IPS-20b (cell line): Measurements from ENCODE around the gene ERI3.

Experiments
- H3K27ac ChIP-seq: one replicate; pipeline ENCODE4 v1.5.1; 2013; ENCODE audit warnings: low read length
- H3K27me3 ChIP-seq: 2 replicates; pipeline ENCODE4 v1.6.1; 2013; ENCODE audit warnings: mild to moderate bottlenecking, low read length, inconsistent platforms; ENCODE audit not compliant: insufficient read depth
- H3K36me3 ChIP-seq: 2 replicates; pipeline ENCODE4 v1.6.1; 2013; ENCODE audit warnings: low read depth, mild to moderate bottlenecking, inconsistent platforms, low read length, moderate library complexity; ENCODE audit not compliant: insufficient read depth
- H3K4me1 ChIP-seq: 2 replicates; pipeline ENCODE4 v1.6.1; 2013; ENCODE audit warnings: mild to moderate bottlenecking, control low read depth, inconsistent platforms, low read length, moderate library complexity; ENCODE audit not compliant: insufficient read depth
- H3K4me3 ChIP-seq: 2 replicates; pipeline ENCODE4 v1.5.1; 2013; ENCODE audit warnings: mild to moderate bottlenecking, low read length, inconsistent platforms
- H3K9ac ChIP-seq: 2 replicates; pipeline ENCODE4 v1.6.1; 2013; ENCODE audit warnings: low read depth, mild to moderate bottlenecking, inconsistent platforms, low read length, moderate library complexity
- H3K9me3 ChIP-seq: 2 replicates; pipeline ENCODE4 v1.6.1; 2013; ENCODE audit warnings: mild to moderate bottlenecking, low read depth, low read length, inconsistent platforms; ENCODE audit not compliant: insufficient read depth

The ERI3 gene

DNA sequence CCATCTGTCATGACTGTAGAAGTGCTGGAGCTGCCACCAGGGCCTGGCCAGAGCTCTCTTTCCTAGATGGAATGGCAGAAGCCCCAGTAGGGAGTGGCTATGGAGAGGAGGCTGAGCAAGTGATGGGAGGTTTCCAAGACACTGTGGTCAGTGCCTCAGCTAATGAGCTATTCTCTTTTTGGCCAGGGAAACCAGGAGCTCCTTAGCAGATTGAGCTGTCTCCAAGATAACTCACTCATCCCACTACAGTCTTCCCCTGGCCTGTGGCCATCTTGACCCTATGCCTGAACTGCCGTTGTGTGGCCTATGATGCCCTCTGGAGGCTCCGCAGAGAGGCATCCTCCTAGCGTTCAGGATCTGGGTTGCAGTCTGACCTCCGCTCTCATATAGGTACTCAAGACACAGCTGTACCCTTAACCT lies 60.5 kb downstream of the ERI3 start:
- no peaks in the 10 kb centered on the region for H3K9me3 ChIP-seq
- no peak overlapping the region for H3K4me3 ChIP-seq
- H3K9ac ChIP-seq = no peak overlapping the region
- H3K27ac ChIP-seq = no peak overlapping the region
- H3K4me1 ChIP-seq = no peaks in the 10 kb centered on the region; the same call in 1 of the 2 replicates
- no peaks in the 10 kb centered on the region for H3K27me3 ChIP-seq
- H3K36me3 ChIP-seq = peaks cover 39% of the 10 kb centered on the region

DNA sequence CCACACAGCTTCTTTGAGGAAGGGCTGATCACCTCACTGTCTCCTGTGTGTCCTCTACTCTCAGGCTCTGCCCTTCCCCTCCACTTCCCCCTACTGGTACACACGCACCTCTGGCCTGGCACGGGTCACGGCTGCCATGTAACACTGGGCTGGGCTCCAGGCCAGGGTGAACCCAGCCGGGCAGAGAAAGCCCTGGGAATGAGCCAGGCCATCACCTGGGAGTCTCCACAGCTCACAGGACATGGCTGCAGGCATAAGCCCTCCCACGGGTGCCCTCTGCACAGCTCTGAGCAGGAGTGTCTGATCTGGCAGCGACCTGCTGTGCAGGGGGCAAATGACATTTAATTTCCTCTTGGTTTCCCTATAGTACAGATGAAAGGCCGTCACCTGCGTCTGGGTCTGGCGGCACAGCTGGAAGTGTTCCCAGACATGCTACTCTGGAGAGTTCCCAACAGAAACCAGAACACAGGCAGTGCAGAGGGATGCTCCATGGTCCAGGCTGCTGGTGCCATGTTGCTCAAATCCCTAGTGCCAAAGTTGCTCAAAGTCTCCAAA lies 61.2 kb downstream of the ERI3 start:
- Histone ChIP-seq H3K4me3 (no peak overlapping the region), H3K36me3 (peaks cover 39% of the 10 kb centered on the region), H3K9me3 (no peaks in the 10 kb centered on the region), H3K27ac (no peak overlapping the region), H3K4me1 (no peaks in the 10 kb centered on the region; the same call in 1 of the 2 replicates), H3K9ac (no peak overlapping the region), H3K27me3 (no peaks in the 10 kb centered on the region)

DNA sequence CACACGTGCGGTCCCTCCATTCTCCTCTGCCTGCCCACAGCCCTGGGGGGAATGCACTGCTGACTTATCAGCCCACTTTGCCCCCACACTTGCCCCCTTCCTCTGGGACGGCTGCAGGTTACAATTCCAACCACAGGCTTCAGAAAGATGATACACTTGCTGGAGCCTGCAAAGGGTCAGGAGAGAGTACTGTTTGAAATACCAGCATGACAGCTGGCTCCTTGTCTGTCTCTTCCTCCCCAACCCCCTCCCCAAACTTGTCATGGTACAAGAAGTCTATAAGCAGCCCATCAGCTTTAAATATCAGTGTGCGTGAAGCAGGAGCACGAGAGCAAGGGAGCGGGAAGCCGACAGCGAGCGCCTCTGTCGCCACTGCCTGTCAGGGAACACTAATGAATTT lies 62.4 kb downstream of the ERI3 start:
- no peak overlapping the region for H3K27ac ChIP-seq
- no peaks in the 10 kb centered on the region for H3K27me3 ChIP-seq
- no peaks in the 10 kb centered on the region for H3K9me3 ChIP-seq
- no peak overlapping the region for H3K4me3 ChIP-seq
- H3K4me1 ChIP-seq = no peaks in the 10 kb centered on the region; the same call in 1 of the 2 replicates
- peaks cover 42% of the 10 kb centered on the region for H3K36me3 ChIP-seq
- H3K9ac ChIP-seq = no peak overlapping the region

DNA sequence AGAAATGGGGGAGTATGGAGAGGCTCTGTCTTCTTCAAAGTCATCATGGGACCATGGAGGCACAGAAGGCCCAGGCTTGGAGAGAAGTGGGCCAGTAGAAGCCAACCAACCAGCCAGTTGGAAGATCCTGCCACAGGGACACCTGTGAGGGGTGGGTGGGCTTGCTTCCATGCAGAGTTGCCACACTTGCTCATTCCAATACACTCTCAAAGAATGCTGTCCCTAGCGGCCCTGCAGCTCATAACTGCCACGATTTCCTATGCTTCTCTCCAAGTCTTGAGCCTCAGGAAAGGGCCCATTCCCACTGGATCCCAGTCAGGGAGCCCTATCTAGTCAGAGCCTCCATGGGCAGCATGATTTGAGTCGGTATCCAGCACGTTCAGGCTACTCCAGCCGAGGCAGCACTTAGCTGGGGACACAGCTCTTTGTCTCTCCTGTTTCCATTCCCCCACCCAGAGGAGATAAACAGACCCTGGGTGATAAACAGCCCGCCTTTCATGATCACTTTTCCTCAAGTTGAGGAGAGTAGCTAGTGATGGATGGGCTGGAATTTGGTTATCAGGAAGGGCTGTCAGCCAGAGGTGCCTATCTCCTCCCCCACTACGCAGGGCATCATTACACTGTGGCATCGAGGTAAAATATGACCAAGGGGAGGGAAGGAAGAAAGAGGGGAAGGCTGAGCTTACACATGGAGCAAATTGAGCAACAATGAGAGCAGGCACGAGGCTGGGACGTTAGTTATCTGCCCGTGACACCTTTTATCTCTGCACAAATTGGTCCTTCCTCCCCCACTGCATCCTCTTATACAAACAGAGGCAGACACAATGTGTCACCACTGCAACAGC lies 64.6 kb downstream of the ERI3 start:
- no peaks in the 10 kb centered on the region for H3K9me3 ChIP-seq
- H3K9ac ChIP-seq = no peak overlapping the region
- no peak overlapping the region for H3K4me3 ChIP-seq
- H3K27me3 ChIP-seq = no peaks in the 10 kb centered on the region
- peaks cover 37% of the 10 kb centered on the region for H3K36me3 ChIP-seq
- H3K27ac ChIP-seq = no peak overlapping the region
- no peaks in the 10 kb centered on the region; the same call in 1 of the 2 replicates for H3K4me1 ChIP-seq

DNA sequence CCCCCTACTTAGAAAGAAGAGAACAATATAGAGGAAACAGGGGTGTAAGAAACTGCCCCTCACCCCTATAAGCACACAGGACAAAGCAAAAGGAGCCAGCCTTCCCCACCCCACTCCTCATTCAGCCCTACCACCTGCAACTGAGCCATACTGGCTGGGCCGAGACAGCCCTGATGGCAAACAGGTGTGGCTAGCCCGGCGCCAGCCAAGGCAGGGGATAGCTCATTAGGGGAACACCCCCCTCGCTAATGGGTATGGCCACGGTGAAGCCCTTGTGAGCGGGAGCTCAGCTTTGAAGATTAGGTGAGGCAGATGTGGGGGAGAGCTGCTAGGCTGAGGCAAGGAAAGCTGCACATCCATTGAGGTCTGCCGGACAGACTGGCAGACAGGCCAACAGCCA lies 65.5 kb downstream of the ERI3 start:
- Histone ChIP-seq H3K9ac (no peak overlapping the region), H3K4me1 (no peaks in the 10 kb centered on the region; the same call in 1 of the 2 replicates), H3K9me3 (no peaks in the 10 kb centered on the region), H3K27me3 (no peaks in the 10 kb centered on the region), H3K27ac (no peak overlapping the region), H3K4me3 (no peak overlapping the region), H3K36me3 (peaks cover 41% of the 10 kb centered on the region)

DNA sequence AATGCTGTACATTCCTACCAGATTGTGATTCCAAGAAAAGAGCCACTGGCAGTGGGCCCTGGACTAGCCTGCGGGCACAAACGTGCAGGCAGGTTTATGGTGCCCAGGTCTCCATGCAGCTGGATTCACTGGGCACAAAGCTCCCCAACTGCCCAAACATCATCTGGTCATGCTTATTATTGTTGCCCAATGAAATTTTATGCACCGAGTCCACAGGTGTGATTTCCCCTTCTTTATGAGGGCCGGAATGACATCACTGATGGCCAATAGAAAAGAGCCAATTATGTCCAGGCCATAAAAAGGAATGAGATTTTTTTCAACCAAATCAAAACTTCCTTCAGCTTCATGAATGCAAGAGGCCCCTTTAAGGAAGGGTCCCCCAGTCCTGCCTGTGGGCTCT lies 66.2 kb downstream of the ERI3 start:
- H3K4me3 ChIP-seq = no peak overlapping the region
- H3K27ac ChIP-seq = no peak overlapping the region
- H3K27me3 ChIP-seq = no peaks in the 10 kb centered on the region
- no peaks in the 10 kb centered on the region; the same call in 1 of the 2 replicates for H3K4me1 ChIP-seq
- H3K9ac ChIP-seq = no peak overlapping the region
- H3K36me3 ChIP-seq = peaks cover 41% of the 10 kb centered on the region
- H3K9me3 ChIP-seq = no peaks in the 10 kb centered on the region

DNA sequence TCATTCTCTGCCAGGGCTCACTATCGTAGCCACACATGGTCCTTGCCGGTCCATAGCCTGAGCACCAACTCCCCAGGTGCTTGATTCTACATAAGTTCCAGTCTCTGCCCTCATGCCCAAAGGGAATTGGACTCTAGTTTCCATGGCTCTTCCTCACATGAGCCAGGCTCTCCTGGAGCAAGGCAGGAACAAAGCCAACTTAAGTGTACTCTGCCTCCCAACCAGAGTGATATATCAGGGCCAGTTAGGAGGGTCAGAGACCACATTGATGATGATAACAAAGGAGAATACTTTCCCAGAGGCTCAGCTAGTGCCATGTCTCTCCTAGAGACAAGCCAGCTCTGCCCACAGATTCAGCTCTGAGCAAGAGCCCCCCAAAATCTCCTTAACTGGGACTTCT lies 70.9 kb downstream of the ERI3 start:
- peaks cover 59% of the 10 kb centered on the region for H3K36me3 ChIP-seq
- H3K4me3 ChIP-seq = no peak overlapping the region
- H3K9me3 ChIP-seq = no peaks in the 10 kb centered on the region
- no peak overlapping the region for H3K9ac ChIP-seq
- no peak overlapping the region for H3K27ac ChIP-seq
- H3K4me1 ChIP-seq = no peaks in the 10 kb centered on the region
- no peaks in the 10 kb centered on the region for H3K27me3 ChIP-seq

DNA sequence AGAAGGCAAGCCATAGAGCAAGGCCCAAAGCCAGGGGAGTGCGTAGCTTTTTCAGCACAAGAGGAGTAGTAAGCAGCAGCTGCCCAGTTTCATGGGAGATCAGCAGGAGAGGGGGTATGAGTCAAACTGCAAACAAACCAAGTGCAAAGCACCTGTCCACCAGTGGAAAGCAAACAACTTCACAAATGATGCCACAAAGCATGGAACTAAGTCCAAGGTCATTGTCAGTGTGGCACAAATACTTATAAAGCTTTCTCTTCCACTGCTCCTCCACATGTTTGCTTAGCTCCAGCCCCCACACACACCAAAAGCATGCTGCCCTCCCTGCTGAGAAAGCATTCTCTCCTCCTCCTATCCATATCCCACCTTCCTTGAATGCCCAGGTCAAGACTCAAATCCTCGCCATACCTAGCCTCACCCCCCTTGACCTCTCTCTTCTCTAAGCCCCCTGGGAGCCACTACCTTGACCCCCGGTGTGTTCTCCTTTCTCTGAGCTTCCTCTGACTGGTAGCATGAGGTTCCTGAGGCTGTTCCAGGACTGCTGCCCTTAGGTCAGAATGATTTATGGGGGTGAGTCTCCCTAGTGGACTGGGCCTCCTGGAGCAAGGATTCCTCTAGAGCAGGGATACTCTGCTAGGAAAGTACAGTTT lies 71.4 kb downstream of the ERI3 start:
- Histone ChIP-seq H3K27me3 (no peaks in the 10 kb centered on the region), H3K36me3 (peaks cover 56% of the 10 kb centered on the region), H3K27ac (no peak overlapping the region), H3K4me1 (no peaks in the 10 kb centered on the region), H3K9ac (no peak overlapping the region), H3K4me3 (no peak overlapping the region), H3K9me3 (no peaks in the 10 kb centered on the region)

DNA sequence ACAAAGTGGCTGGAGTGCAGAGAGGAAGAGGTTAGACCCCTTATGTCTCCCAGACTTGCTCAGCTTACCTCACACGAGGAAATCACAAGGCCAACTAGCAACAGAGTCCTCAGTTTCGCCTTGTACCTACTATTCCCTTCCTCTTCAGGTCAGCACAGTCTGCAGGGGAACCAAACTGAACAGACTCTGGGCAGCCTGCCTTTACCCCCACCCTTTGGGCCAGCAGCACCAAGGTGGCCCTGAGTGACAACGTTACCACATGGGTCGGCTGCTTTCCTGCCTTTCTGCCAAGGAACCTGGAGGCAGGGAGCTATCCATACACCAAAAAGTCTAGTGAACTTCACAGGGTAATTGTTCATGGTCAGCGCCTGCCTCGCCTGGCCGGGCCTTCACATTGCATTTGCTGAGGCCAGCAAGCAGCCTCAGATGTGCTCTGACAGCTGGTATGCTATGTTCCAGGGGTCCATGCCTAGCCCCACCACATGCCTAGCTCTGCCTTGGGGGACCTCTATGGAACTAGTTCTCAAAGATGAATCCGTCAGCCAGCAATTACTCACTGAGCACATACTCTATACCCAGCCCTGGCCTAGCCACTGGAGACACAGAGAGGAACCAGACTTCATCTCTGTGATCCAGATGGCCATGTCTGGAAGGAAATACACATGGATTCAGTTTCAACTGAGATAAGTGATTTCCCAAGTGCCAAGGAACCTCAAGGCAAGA lies 72.2 kb downstream of the ERI3 start:
- H3K4me3 ChIP-seq = no peak overlapping the region
- H3K9ac ChIP-seq = no peak overlapping the region
- no peak overlapping the region for H3K27ac ChIP-seq
- no peaks in the 10 kb centered on the region for H3K9me3 ChIP-seq
- H3K36me3 ChIP-seq = peaks cover 48% of the 10 kb centered on the region
- no peaks in the 10 kb centered on the region for H3K27me3 ChIP-seq
- no peaks in the 10 kb centered on the region for H3K4me1 ChIP-seq

DNA sequence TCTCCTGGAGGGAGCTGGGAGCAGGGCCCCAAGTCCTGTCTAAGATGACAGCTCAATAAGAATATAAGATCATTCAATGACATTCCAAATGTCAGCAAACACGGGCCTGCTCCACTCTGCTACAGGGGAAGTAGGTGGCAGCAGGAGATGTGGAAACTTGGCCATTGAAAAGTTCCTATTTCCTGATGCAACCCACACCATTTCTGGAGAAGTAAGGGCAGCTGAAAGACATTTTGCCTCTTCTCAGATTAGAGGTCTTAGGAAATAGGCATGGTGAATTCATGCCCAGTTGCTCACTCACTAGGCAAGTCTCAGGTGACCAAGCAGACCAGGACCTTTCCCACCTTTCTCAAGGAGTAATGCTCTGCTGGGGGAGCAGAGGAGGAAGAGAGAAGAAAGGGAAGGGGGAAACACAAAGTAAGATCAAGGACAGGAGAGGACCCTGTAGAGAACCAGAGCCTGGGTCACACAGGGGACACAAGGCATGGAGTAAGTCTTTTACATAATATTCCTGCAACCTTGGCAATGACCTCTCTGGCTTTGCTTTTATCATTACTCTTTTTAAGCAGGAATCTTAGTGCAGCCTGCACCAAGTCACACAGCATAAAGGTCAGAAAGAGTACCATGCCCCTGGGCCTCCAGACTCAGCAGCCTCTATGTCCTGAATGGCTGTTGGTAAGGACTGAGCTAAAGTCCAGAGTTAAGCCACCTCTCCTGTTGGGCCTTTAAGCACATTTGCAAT lies 72.9 kb downstream of the ERI3 start:
- no peak overlapping the region for H3K4me3 ChIP-seq
- peaks cover 42% of the 10 kb centered on the region for H3K36me3 ChIP-seq
- H3K9me3 ChIP-seq = no peaks in the 10 kb centered on the region
- H3K27me3 ChIP-seq = no peaks in the 10 kb centered on the region
- H3K4me1 ChIP-seq = no peaks in the 10 kb centered on the region
- H3K27ac ChIP-seq = no peak overlapping the region
- no peak overlapping the region for H3K9ac ChIP-seq

DNA sequence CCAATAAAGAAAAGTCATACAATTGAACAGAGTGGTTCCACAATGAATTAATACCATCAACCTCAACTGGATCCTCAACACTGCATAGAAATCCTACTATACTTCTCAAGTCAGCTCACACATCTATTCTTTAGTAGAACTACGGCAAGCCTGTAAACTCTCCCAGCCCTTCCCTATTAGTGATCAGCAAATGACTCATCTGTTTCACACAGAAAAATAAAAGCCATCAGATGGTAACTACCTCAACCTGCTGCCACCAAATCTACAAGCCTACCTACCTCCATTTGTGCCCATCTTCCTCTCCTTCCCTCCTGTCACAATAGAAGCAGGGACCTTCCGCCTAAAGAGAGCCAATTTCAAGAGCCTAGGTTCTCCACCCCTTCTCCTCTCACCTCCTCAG lies 78.2 kb downstream of the ERI3 start:
- no peaks in the 10 kb centered on the region for H3K27me3 ChIP-seq
- H3K36me3 ChIP-seq = peaks cover 4% of the 10 kb centered on the region; the same call in 1 of the 2 replicates
- H3K9ac ChIP-seq = no peak overlapping the region
- no peak overlapping the region for H3K27ac ChIP-seq
- H3K9me3 ChIP-seq = no peaks in the 10 kb centered on the region
- peaks cover 4% of the 10 kb centered on the region; the same call in 1 of the 2 replicates for H3K4me1 ChIP-seq
- no peak overlapping the region for H3K4me3 ChIP-seq
